ENCODE results near the gene PCMT1. TPM values are rescaled to one million over a fixed set of nuclear protein-coding genes. Genes with fewer than 3 reads are reported as not detected.

The PCMT1 gene
- total and polyA plus RNA-seq, 2 experiments from 2014 or later = 137 to 189 TPM

DNA sequence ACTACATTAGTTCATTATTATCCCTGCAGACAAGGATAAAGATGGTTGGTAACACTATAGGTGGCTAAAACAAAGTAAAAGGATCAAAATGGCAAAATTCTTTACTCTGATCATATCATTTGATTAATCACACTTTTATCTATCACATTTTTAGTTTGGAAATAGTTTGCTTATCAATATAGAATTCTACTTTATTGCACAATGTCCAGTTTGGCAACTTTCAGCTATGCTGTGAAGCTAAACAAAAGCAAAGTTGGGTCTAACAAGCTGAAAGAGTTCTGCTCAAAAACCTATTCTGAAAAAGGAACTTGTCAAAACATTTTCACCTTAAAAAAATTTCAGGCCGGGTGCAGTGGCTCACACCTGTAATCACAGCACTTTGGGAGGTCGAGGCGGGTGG is 23.8 kb upstream of the PCMT1 start:
- Histone ChIP-seq H3K27me3 (no peaks in the 10 kb centered on the region), H3K9me3 (ENCODE audit: low read depth) (no peaks in the 10 kb centered on the region), H3K36me3 (peaks cover 16% of the 10 kb centered on the region), H3K4me3 (no peak overlapping the region), H3K4me1 (ENCODE audit: low read depth) (peaks cover 4% of the 10 kb centered on the region), H3K27ac (no peak overlapping the region)
- DNase-seq (ENCODE audit: low read depth in 1 of 2, low spot score in 1 of 2) = no peak
- TF ChIP-seq, protein P1, sequence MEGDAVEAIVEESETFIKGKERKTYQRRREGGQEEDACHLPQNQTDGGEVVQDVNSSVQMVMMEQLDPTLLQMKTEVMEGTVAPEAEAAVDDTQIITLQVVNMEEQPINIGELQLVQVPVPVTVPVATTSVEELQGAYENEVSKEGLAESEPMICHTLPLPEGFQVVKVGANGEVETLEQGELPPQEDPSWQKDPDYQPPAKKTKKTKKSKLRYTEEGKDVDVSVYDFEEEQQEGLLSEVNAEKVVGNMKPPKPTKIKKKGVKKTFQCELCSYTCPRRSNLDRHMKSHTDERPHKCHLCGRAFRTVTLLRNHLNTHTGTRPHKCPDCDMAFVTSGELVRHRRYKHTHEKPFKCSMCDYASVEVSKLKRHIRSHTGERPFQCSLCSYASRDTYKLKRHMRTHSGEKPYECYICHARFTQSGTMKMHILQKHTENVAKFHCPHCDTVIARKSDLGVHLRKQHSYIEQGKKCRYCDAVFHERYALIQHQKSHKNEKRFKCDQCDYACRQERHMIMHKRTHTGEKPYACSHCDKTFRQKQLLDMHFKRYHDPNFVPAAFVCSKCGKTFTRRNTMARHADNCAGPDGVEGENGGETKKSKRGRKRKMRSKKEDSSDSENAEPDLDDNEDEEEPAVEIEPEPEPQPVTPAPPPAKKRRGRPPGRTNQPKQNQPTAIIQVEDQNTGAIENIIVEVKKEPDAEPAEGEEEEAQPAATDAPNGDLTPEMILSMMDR (IDR thresholded peaks at IDR 0.05; ENCODE audit: low read depth, low read length) = no peak

DNA sequence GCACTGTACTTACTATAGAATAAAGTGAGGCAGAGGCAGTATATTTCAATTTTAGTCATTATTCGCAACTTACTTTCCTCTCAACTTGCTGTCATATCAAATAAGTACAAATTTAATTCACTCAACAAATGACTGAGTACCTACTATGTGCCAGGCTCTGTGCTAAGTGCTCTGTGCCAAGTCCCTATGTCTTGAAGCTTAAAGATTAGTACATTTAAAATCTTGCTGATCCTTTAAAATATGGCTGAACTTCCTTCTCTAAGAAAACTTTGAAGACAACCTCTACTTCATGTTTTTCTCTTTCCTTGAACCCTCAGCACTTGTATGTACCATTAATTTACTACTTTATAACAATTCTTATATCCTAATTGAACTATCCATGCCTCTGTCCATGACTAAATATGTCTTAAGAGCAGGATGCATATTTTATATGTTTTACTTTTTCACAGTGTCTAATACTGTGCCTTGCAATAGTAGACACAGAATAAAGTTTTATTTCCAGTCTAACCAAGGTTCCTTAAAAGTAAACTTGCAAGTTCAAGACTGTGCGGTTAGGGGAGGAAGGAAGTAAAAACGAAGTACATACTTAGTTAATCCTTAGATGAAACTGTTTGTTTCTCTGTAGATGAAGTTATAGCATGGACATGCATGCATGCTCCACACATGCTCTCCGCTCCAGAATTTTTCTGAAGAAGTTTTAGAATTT is 21.6 kb upstream of the PCMT1 start:
- Histone ChIP-seq H3K27ac (peak overlapping the region; percentile 69), H3K4me1 (ENCODE audit: low read depth) (peaks cover 4% of the 10 kb centered on the region), H3K4me3 (no peak overlapping the region), H3K9me3 (ENCODE audit: low read depth) (no peaks in the 10 kb centered on the region), H3K27me3 (no peaks in the 10 kb centered on the region), H3K36me3 (peaks cover 17% of the 10 kb centered on the region)
- DNase-seq (ENCODE audit: low read depth in 1 of 2, low spot score in 1 of 2) = no peak
- TF ChIP-seq, protein P1 (IDR thresholded peaks at IDR 0.05; ENCODE audit: low read depth, low read length) = no peak

DNA sequence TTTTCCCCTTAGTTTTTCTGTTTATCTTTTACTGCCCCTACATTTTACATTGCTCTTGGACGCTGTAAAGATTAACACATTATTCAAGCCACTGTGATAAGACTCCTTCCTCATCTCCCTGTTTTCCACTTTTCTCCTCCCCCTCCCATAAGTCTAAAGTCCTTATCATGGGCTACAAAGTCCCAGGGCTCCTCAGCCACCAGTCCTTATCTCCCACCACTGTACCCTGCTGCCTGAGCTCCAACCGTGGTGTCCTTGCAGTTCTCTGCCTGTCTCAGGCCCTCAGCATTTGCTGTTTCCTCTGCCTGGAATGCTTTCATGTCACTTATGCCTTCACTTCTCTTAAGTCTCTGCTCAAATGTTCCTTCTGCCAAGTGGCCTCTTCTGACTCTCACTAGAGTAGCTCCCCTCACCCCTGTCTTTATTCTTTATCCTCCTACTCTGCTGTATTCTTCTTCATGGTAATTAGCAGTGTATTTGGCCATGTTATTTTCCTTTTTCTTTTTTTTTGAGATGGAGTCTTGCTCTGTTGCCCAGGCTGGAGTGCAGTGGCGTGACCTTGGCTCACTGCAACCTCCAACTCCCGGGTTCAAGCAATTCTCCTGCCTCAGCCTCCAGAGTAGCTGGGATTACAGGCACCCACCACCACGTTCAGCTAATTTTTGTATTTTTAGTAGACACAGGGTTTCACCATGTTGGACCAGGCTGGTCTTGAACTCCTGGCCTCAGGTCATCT is 20.9 kb upstream of the PCMT1 start:
- peak overlapping the region; percentile 69 for H3K27ac ChIP-seq
- H3K9me3 ChIP-seq (ENCODE audit: low read depth) = no peaks in the 10 kb centered on the region
- no peaks in the 10 kb centered on the region for H3K27me3 ChIP-seq
- DNase-seq (ENCODE audit: low read depth in 1 of 2, low spot score in 1 of 2) = peak in 1 of 2 donors; percentile 48
- H3K4me3 ChIP-seq = no peak overlapping the region
- TF ChIP-seq, protein P1 (IDR thresholded peaks at IDR 0.05; ENCODE audit: low read depth, low read length) = no peak
- peaks cover 22% of the 10 kb centered on the region for H3K36me3 ChIP-seq
- H3K4me1 ChIP-seq (ENCODE audit: low read depth) = peaks cover 4% of the 10 kb centered on the region

DNA sequence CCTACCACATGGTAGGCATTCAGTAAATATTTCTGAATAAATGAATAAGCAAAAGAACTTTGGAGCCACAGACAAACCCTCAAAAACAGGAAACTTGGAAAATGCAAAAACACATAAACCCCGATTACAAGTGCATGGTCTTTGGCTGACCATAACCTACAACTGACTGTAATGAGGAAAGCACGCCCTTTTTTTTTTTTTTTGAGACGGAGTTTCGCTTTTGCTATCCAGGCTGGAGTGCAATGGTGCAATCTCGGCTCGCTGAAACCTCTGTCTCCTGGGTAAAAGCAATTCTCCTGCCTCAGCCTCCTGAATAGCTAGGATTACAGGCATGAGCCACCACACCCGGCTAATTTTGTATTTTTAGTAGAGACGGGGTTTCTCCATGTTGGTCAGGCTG is 19.7 kb upstream of the PCMT1 start:
- DNase-seq (ENCODE audit: low read depth in 1 of 2, low spot score in 1 of 2) = no peak
- TF ChIP-seq, protein P1 (IDR thresholded peaks at IDR 0.05; ENCODE audit: low read depth, low read length) = no peak
- no peak overlapping the region for H3K4me3 ChIP-seq
- peaks cover 4% of the 10 kb centered on the region for H3K4me1 ChIP-seq (ENCODE audit: low read depth)
- no peaks in the 10 kb centered on the region for H3K27me3 ChIP-seq
- H3K36me3 ChIP-seq = peaks cover 22% of the 10 kb centered on the region
- H3K9me3 ChIP-seq (ENCODE audit: low read depth) = no peaks in the 10 kb centered on the region
- peak overlapping the region; percentile 69 for H3K27ac ChIP-seq

DNA sequence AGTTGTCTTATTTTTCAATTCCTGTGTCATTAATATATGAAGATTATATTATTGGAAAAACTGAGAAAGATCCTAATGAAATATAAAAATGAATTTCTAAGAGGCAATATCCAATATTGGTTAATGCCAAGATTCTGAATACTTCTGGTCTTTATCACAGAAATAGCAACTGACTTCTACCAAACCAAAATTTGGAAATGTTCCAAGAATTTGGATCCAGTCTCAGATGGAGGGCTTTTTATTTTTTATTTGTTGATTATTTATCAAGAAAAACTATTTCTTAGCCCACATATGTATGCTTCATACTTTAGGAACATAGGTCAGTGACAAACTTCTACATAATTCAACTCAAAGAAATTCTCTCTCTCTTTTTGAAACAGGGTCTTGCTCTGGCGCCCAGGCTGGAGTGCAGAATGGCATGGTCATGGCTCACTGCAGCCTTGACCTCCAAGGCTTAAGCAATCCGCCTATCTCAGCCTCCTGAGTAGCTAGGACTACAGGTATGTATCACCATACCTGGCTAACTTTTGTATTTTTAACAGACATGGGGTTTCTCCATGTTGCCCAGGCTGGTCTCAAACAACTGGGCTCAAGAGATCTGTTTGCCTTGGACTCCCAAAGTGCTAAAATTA is 16.3 kb upstream of the PCMT1 start:
- Histone ChIP-seq H3K27me3 (no peaks in the 10 kb centered on the region), H3K36me3 (peaks cover 36% of the 10 kb centered on the region), H3K27ac (no peak overlapping the region), H3K4me3 (no peak overlapping the region), H3K4me1 (ENCODE audit: low read depth) (peaks cover 4% of the 10 kb centered on the region), H3K9me3 (ENCODE audit: low read depth) (no peaks in the 10 kb centered on the region)
- no peak for DNase-seq (ENCODE audit: low read depth in 1 of 2, low spot score in 1 of 2)
- TF ChIP-seq, protein P1 (IDR thresholded peaks at IDR 0.05; ENCODE audit: low read depth, low read length) = no peak
